Breast epithelium (tissue), 3 donors: Measurements from ENCODE around the gene NUDT14.

ENCODE experiments used
- POLR2A ChIP-seq: fragments of 450-650 bp; IDR thresholded peaks from one replicate; pipeline ENCODE4 v1.6.1; 2016; ENCODE audit warnings: antibody characterized with exemption, mild to moderate bottlenecking, moderate library complexity
- POLR2AphosphoS5 ChIP-seq, 3 donors: sonication (generic); formaldehyde crosslinking; IDR thresholded peaks; one replicate each; pipeline ENCODE4 v1.6.1; 2017; ENCODE audit warnings: antibody characterized with exemption in 3 of 3
- TF ChIP-seq, protein P1 (sequence below), 3 donors: fragments of 450-650 bp; IDR thresholded peaks; one replicate each; pipeline ENCODE4 v1.5.1; 2016 to 2017; ENCODE audit warnings: antibody characterized with exemption in 3 of 3, mild to moderate bottlenecking in 3 of 3, moderate library complexity in 3 of 3

DNA sequence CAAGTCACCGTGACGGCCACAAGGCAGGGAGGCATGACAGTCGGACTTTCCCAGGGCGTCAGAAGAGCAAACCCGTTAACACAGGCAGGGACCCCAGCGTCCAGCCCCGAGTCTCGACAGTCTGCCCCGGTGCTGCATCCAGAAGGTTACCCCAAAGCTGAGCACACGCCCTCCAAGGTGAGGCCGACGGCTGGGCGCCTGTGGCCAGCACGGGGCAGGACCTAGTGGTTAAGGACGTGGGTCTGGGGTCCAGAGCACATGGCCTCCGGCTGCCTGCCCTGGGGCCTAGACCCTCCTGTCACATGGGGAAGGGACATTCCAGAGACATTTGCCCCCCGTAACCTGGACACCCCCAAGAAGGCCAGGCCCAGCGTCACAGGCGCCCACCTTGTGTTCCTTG is 37.5 kb upstream of the NUDT14 start:
- TF ChIP-seq, protein P1, sequence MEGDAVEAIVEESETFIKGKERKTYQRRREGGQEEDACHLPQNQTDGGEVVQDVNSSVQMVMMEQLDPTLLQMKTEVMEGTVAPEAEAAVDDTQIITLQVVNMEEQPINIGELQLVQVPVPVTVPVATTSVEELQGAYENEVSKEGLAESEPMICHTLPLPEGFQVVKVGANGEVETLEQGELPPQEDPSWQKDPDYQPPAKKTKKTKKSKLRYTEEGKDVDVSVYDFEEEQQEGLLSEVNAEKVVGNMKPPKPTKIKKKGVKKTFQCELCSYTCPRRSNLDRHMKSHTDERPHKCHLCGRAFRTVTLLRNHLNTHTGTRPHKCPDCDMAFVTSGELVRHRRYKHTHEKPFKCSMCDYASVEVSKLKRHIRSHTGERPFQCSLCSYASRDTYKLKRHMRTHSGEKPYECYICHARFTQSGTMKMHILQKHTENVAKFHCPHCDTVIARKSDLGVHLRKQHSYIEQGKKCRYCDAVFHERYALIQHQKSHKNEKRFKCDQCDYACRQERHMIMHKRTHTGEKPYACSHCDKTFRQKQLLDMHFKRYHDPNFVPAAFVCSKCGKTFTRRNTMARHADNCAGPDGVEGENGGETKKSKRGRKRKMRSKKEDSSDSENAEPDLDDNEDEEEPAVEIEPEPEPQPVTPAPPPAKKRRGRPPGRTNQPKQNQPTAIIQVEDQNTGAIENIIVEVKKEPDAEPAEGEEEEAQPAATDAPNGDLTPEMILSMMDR (IDR thresholded peaks at IDR 0.05): no peak
- TF ChIP-seq POLR2A (no peak), POLR2AphosphoS5 (IDR thresholded peaks at IDR 0.05) (no peak)
